Colonic mucosa (tissue), 4 donors: ENCODE data around the gene KLB. TPM values are rescaled to one million over a fixed set of nuclear protein-coding genes. Genes with fewer than 3 reads are reported as not detected.
"Not testable (repeated sequence)": the region's sequence is repeated elsewhere in the genome, so short reads cannot be mapped to it uniquely, and the experiment has no call there.

ENCODE experiments used
- DNase-seq: peaks from one replicate; pipeline ENCODE4 v3.0.0-alpha.2; 2020
- H3K27ac ChIP-seq: fragments of 200-600 bp; one replicate; pipeline ENCODE4 v1.8.0; 2021
- H3K27me3 ChIP-seq: fragments of 200-600 bp; one replicate; pipeline ENCODE4 v1.8.0; 2021
- H3K36me3 ChIP-seq: fragments of 200-600 bp; one replicate; pipeline ENCODE4 v1.8.0; 2021
- H3K4me1 ChIP-seq: fragments of 200-600 bp; one replicate; pipeline ENCODE4 v1.8.0; 2021; ENCODE audit warnings: mild to moderate bottlenecking
- H3K4me3 ChIP-seq: fragments of 200-600 bp; one replicate; pipeline ENCODE4 v1.8.0; 2021
- H3K9ac ChIP-seq, 2 donors: one replicate each; pipeline ENCODE4 v1.7.0; 2013; ENCODE audit warnings: control low read depth in 2 of 2, low read depth in 2 of 2, low read length in 2 of 2
- H3K9me3 ChIP-seq: fragments of 200-600 bp; one replicate; pipeline ENCODE4 v1.8.0; 2021
- CTCF ChIP-seq: fragments of 200-600 bp; IDR thresholded peaks from one replicate; pipeline ENCODE4 v1.8.0; 2022; ENCODE audit warnings: antibody characterized with exemption, mild to moderate bottlenecking
- intact Hi-C: fragments of 100-400 bp; cut with DNase I; formaldehyde crosslinking; loops from one replicate; pipeline ENCODE4 v1.14.1; 2022
- total RNA-seq, 2 donors: library from RNA; stranded (reverse); fragmentation: NEBNext Ultra II Directional in 1 of 2; extraction: Animal tissue kit (Norgen Biotek cat#: 25700) in 1 of 2; gene quantifications; one replicate each; pipeline ENCODE4 v1.2.1, GENCODE V29; 2021
- donor health status: healthy.
- donor health status: DM: no; HTN: no; CAD: no.
- donor health status: DM: no; HTN: no; CAD: no.

KLB gene
- total RNA-seq, 2 donors from 2014 or later, result 0.40 to 0.64 TPM

- TF ChIP-seq CTCF, result no peak
- peaks cover 8% of the 10 kb centered on the region for H3K4me1 ChIP-seq
Observed at GRCh38 chr4:39453738-39454137, 47.0 kb downstream of the KLB start.

GRCh38 chr4:39455486-39455885, 48.8 kb downstream of the KLB start:
- peaks cover 8% of the 10 kb centered on the region for H3K4me1 ChIP-seq
- no peak overlapping the region for H3K27ac ChIP-seq
- no peak overlapping the region for H3K9ac ChIP-seq
- H3K27me3 ChIP-seq, result no peaks in the 10 kb centered on the region
- H3K36me3 ChIP-seq, result peaks cover 26% of the 10 kb centered on the region
- no peak for DNase-seq
- no peak for TF ChIP-seq CTCF
- no peak overlapping the region for H3K4me3 ChIP-seq
- intact Hi-C loops, result no loop called here
- no peaks in the 10 kb centered on the region for H3K9me3 ChIP-seq

More at GRCh38 chr4:39453738-39454137, 47.0 kb downstream of the KLB start:
- no peak for DNase-seq
- no peaks in the 10 kb centered on the region for H3K27me3 ChIP-seq
- no peak overlapping the region for H3K27ac ChIP-seq
- no peak overlapping the region for H3K9ac ChIP-seq
- intact Hi-C loops, result no loop called here
- no peak overlapping the region for H3K4me3 ChIP-seq
- H3K9me3 ChIP-seq, result no peaks in the 10 kb centered on the region
- peaks cover 26% of the 10 kb centered on the region for H3K36me3 ChIP-seq

DNA sequence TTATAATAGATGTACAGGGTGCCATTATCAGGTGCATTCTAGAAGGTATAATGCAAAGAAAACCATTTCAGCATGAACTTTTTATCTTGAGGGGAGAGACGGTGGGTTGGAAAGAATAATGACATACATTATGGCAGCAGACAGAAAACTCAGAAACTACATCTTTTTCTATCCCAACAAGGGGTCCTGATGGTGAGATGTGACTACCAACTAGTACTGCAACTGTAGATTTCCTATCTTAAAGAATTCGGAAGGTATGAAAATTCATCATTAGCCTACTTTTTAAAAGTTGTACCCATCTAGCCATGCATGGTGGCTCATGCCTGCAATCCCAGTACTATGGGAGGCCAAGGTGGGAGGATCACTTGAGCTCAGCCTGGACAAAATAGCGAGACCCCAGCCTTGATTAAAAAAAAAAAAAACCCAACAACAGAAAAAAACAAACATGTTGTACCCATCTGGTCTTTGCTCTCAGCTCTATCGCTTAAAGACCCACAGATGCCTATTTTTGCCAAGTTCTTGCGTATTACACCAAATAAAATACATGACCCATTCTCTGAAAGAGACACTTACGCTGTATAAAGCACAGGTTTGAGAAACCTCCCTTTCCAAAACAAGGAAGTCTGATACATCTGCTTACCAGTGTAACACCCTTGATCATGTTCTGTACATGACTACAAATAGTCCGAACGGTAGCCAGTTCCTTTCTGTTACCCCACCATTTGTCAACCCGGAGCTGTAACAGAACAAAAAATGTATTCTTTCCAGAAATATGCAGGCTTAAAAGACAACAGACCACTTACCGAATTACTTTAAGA, 50.4 kb downstream of the KLB start:
- peak overlapping the region; percentile 96 for H3K27ac ChIP-seq
- intact Hi-C loops, result no loop called here
- no peaks in the 10 kb centered on the region for H3K27me3 ChIP-seq
- DNase-seq, result no peak
- peaks cover 21% of the 10 kb centered on the region for H3K36me3 ChIP-seq
- H3K9me3 ChIP-seq, result no peaks in the 10 kb centered on the region
- peak overlapping the region; percentile 3 to 99 for H3K9ac ChIP-seq
- H3K4me1 ChIP-seq, result peaks cover 8% of the 10 kb centered on the region
- TF ChIP-seq CTCF, result no peak
- peak overlapping the region; percentile 84 for H3K4me3 ChIP-seq

DNA sequence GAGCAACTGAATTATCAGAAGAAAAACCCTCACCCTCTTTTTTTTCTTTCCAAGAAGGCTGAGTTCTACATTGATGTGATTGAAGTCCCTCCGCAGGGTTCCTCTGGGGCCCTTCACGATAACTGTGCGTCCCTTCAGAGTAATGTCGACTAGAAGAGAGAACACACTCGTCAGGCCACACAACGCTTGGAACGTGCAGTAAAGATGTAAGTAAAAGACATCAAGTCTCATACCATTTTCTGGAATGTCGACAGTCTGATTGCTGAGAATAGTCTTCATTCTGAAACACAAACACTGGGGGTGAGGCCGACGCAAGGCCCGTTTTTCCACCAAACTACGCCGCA, 51.4 kb downstream of the KLB start:
- H3K27me3 ChIP-seq, H3K4me1 ChIP-seq, intact Hi-C loops, H3K9me3 ChIP-seq, DNase-seq: not testable (repeated sequence)
- peak overlapping the region; percentile 96 for H3K27ac ChIP-seq
- peak overlapping the region; percentile 81 to 99 for H3K9ac ChIP-seq
- peaks cover 15% of the 10 kb centered on the region for H3K36me3 ChIP-seq
- peak overlapping the region; percentile 84 for H3K4me3 ChIP-seq

- Histone ChIP-seq H3K9me3 (no peaks in the 10 kb centered on the region), H3K27me3 (no peaks in the 10 kb centered on the region), H3K4me1 (peaks cover 8% of the 10 kb centered on the region), H3K27ac (peak within 1 kb of the TSS; percentile 96), H3K4me3 (peak within 1 kb of the TSS; percentile 84), H3K9ac (peak within 1 kb of the TSS; percentile 84 to 99), H3K36me3 (peaks cover 9% of the 10 kb centered on the region)
- no peak for TF ChIP-seq CTCF
- peak; percentile 96 for DNase-seq
- intact Hi-C loops, result no loop called here
Observed at GRCh38 chr4:39458505-39459300, 52.0 kb downstream of the KLB start, which contains the start of the genes LIAS and RPL9. TSS of gene LIAS (plus strand) at chr4:39459056. CDS start at chr4:39459118, 62 bp downstream. TSS of gene RPL9 (minus strand) at chr4:39458922. CDS start at chr4:39458439, 483 bp downstream.
